ENCODE measurements around the gene TUBGCP6.

The TUBGCP6 gene

GRCh38 chr22:50184902-50185374, 59.9 kb downstream of the TUBGCP6 start:
- H3F3A ChIP-seq (ENCODE audit: control insufficient read depth, insufficient read depth): peaks cover 28% of the 10 kb centered on the region
- peak overlapping the region; percentile 97 for H3K4me2 ChIP-seq (ENCODE audit: low read length)
- no peaks in the 10 kb centered on the region for H3K9me2 ChIP-seq (replicated peaks; ENCODE audit: control insufficient read depth, low read length)
- H3K79me2 ChIP-seq (ENCODE audit: control insufficient read depth, low read length): peaks cover 37% of the 10 kb centered on the region
- H4K20me1 ChIP-seq (ENCODE audit: control insufficient read depth, insufficient read depth, low read depth, low read length): no peaks in the 10 kb centered on the region
- no peak for TF ChIP-seq CTCF (IDR thresholded peaks at IDR 0.05; ENCODE audit: low read depth, low read length, poor library complexity, severe bottlenecking)
- no peak for TF ChIP-seq EZH2phosphoT487 (IDR thresholded peaks at IDR 0.05; ENCODE audit: borderline replicate concordance, low read length)
- peaks cover 48% of the 10 kb centered on the region for H3K4me1 ChIP-seq (ENCODE audit: control insufficient read depth, low read length)
- H3K36me3 ChIP-seq (ENCODE audit: control insufficient read depth, low read length): peaks cover 32% of the 10 kb centered on the region
- no peaks in the 10 kb centered on the region for H3K9me3 ChIP-seq (ENCODE audit: control insufficient read depth, insufficient read depth, low read length)
- peak overlapping the region; percentile 64 for H3K27ac ChIP-seq (ENCODE audit: low read depth, low read length)
- H3K4me3 ChIP-seq (ENCODE audit: low read length): peak overlapping the region; percentile 97
- no peaks in the 10 kb centered on the region for H3K27me3 ChIP-seq (ENCODE audit: control insufficient read depth, low read length)

- peak overlapping the region; percentile 97 for H3K4me3 ChIP-seq (ENCODE audit: low read length)
- H3K4me2 ChIP-seq (ENCODE audit: low read length): peak overlapping the region; percentile 97
- H3K27ac ChIP-seq (ENCODE audit: low read depth, low read length): no peak overlapping the region
Observed at GRCh38 chr22:50184004-50184901, 60.6 kb downstream of the TUBGCP6 start.

GRCh38 chr22:50183141-50183971, 61.5 kb downstream of the TUBGCP6 start:
- H3K4me2 ChIP-seq (ENCODE audit: low read length): peak overlapping the region; percentile 97; the same call in 1 of the 2 replicates
- H3K27ac ChIP-seq (ENCODE audit: low read depth, low read length): no peak overlapping the region
- H3K4me3 ChIP-seq (ENCODE audit: low read length): no peak overlapping the region

More at GRCh38 chr22:50184004-50184901, 60.6 kb downstream of the TUBGCP6 start:
- Histone ChIP-seq H3K79me2 (ENCODE audit: control insufficient read depth, low read length) (peaks cover 37% of the 10 kb centered on the region), H3K9me3 (ENCODE audit: control insufficient read depth, insufficient read depth, low read length) (no peaks in the 10 kb centered on the region), H3K36me3 (ENCODE audit: control insufficient read depth, low read length) (peaks cover 29% of the 10 kb centered on the region), H3K4me1 (ENCODE audit: control insufficient read depth, low read length) (peaks cover 47% of the 10 kb centered on the region), H3K27me3 (ENCODE audit: control insufficient read depth, low read length) (no peaks in the 10 kb centered on the region), H3K9me2 (replicated peaks; ENCODE audit: control insufficient read depth, low read length) (no peaks in the 10 kb centered on the region), H4K20me1 (ENCODE audit: control insufficient read depth, insufficient read depth, low read depth, low read length) (no peaks in the 10 kb centered on the region), H3F3A (ENCODE audit: control insufficient read depth, insufficient read depth) (peaks cover 21% of the 10 kb centered on the region)
- TF ChIP-seq EZH2phosphoT487 (IDR thresholded peaks at IDR 0.05; ENCODE audit: borderline replicate concordance, low read length): no peak

More at GRCh38 chr22:50183141-50183971, 61.5 kb downstream of the TUBGCP6 start:
- Histone ChIP-seq H3F3A (ENCODE audit: control insufficient read depth, insufficient read depth) (peaks cover 12% of the 10 kb centered on the region), H3K36me3 (ENCODE audit: control insufficient read depth, low read length) (peaks cover 20% of the 10 kb centered on the region), H3K9me3 (ENCODE audit: control insufficient read depth, insufficient read depth, low read length) (no peaks in the 10 kb centered on the region), H3K79me2 (ENCODE audit: control insufficient read depth, low read length) (peaks cover 29% of the 10 kb centered on the region), H3K4me1 (ENCODE audit: control insufficient read depth, low read length) (peaks cover 38% of the 10 kb centered on the region), H3K9me2 (replicated peaks; ENCODE audit: control insufficient read depth, low read length) (no peaks in the 10 kb centered on the region), H3K27me3 (ENCODE audit: control insufficient read depth, low read length) (no peaks in the 10 kb centered on the region), H4K20me1 (ENCODE audit: control insufficient read depth, insufficient read depth, low read depth, low read length) (no peaks in the 10 kb centered on the region)
- no peak for TF ChIP-seq CTCF (IDR thresholded peaks at IDR 0.05; ENCODE audit: low read depth, low read length, poor library complexity, severe bottlenecking)
- TF ChIP-seq EZH2phosphoT487 (IDR thresholded peaks at IDR 0.05; ENCODE audit: borderline replicate concordance, low read length): no peak
